NCI-H524 (cell line): ENCODE measurements around the gene ZNF491.
"Not testable (repeated sequence)": the region's sequence is repeated elsewhere in the genome, so short reads cannot be mapped to it uniquely, and the experiment has no call there.

Experiments used
- DNase-seq, 2 experiments: peaks; one replicate each; lab custom pipeline; 2025; lab: John Stamatoyannopoulos, UW

ZNF491 gene

DNA sequence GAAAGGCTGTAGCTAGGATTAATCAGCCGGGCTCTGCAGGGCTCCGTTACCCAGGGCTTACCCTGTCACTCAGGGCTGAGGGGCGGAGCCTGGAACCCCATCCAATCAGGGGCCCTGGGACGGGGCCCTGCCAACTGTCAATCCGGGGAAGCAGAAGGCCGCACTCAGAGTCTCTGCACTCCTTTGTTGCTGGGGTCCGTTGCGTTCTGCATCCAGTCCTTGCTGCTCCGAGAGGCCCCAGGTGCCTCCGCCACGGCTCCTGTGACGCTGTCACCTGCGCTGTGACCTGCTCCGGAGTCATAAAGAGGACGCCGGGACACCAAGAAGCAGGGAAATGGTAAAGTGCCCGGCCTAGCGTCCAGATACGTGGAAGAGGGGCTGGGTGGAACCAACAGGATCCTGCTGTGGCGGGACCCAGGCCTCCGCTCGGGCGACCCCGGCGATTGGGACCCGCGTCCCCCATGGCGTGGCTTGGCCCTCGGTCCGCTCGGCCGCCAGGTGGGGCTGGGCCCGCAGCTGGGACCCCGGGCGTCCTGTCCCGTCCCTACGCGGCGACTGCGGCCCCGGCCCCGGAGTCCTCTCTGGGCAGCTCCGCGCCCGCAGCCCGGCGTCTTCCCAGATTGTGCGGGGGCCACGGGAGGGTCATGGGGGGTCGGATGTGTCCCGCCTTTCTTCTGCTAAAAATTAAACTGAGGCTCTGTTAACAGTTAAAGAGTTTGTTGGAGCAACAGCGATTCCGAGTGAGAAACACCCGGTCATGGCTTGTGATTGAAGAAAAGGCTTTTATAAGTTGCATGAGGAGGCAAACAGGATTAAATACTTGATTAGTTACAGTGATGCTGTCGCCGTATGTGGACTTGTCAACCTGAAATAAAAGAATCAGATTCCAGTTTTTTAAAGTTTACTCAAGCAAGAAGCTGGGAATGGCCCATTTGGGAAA lies at the start of gene ZNF491:
Gene ZNF491 (plus strand): TSS at position 133 of the 940 bp plus-strand sequence. CDS start 7,431 bp downstream, outside the sequence.
- peak; percentile 94 to 99 for DNase-seq

DNA sequence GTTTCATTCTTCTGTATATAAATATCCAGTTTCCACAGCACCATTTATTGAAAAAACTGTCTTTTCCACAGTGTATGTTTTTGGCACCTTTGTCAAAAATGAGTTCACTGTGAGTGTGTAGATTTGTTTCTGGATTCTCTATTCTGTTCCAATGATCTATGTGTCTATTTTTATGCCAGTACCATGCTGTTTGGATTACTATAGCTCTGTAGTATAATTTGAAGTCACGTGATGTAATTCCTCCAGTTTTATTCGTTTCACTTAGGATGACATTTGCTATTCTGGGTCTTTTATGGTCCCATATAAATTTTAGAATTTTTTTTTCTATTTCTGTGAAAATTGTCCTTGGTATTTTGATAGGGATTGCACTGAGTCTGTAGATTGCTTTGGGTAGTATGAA lies 48.6 kb upstream of the ZNF491 start:
- no peak for DNase-seq

DNA sequence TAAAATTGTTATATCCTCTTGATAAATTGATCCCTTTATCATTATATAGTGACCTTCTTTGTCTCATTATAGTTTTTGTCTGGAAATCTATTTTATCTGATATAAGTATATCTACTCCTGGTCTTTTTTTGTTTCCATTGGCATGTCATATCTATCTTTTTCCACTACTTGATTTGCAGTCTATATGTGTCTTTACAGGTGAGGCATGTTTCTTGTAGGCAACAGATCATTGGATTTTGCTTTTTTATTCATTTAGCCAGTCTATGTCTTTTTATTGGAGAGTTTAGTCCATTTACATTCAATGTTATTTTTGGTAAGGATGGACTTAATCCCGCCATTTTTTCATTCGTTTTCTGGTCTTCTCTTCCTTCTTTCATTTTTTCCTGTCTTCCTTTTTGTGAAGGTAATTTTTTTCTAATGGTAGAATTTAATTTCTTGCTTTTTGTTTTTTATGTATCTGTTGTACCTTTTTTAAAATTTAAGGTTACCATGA lies 46.0 kb upstream of the ZNF491 start:
- no peak for DNase-seq

DNA sequence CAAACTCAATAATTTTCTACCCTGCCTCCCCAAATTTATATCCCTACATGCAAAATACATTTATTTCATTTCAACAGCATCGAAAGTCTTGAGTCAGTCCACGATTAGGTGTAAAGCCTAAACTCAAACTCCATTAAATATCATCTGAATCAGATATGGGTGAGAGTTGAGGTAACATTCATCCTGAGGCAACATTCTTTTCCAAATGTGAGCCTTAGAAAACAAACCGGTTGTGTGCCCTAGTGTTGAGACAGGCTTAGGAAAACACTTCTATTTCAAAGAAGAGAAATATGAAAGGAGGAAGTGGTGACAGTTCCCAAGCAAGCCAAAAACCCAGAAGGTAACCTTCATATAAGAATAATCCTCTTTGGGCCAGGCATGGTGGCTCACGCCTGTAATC lies 43.7 kb upstream of the ZNF491 start:
- no peak for DNase-seq

DNA sequence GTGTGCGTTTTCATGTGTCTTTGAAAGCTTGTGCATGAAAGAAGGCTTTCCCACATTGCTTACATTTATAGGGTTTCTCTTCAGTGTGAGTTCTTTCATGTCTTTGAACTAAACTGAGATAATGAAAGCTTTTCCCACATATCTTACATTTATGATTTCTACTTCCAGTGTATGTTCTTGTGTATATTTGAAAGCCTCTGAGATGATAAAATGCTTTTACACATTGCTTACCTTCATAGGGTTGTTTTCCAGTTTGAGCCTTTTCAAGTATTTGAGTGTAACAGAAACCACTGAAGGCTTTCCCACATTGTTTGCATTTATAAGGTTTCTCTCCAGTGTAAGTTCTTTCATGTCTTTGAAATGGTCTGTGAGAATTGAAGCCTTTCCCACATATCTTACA lies 41.4 kb upstream of the ZNF491 start:
- no peak for DNase-seq

DNA sequence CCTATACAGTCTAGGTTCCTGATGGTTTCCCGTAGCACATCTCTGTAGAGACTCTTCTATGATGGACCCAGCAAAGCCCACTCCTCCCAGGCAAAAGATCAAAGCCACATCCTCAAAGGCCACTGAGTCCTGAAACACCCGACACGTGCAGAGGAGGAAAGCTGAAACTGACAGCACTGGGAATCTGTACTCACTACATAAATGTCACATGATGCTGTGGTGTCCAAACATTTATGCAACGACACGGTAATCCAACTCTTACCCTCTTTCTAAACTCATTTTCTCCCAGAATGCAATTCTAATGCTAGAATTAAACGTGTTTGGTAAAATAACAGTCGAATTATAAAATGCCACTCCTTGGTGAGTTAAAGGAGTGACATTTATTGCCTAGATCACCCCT lies 38.5 kb upstream of the ZNF491 start:
- no peak for DNase-seq

DNA sequence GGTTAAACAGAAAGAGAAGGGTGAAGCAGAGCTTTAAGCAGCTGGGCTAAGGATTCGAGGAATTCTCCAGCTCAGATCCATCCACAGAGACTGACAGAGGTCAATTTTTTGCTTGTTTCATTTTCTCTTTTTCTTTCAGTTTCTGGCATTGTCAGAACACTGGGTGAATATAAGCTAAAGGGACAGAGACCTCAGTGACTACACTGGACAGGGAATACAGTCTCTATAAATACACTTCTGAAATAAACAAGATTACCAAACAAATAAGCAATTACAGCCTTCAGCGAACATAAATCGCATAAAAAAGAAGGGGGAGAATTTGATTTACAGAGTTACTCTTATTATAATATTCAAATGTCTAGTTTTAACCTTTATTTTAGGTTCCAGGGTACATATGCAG lies 35.2 kb upstream of the ZNF491 start:
- no peak for DNase-seq

DNA sequence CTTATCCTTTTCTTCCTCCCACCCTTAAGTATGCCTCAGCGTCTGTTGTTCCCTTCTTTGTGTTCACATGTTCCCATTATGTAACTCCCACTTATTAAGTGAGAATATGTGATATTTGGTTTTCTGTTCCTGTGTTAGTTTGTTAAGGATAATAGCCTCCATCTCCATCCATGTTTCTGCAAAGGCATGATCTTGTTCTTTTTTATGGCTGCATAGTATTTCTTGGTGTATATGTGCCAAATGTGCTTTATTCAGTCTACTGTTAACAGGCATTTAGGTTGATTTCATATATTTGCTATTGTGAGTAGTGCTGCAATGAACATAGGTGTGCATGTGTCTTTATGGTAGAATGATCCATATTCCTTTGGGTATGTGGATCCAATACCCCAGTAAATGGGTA lies 34.7 kb upstream of the ZNF491 start:
- DNase-seq = no peak

DNA sequence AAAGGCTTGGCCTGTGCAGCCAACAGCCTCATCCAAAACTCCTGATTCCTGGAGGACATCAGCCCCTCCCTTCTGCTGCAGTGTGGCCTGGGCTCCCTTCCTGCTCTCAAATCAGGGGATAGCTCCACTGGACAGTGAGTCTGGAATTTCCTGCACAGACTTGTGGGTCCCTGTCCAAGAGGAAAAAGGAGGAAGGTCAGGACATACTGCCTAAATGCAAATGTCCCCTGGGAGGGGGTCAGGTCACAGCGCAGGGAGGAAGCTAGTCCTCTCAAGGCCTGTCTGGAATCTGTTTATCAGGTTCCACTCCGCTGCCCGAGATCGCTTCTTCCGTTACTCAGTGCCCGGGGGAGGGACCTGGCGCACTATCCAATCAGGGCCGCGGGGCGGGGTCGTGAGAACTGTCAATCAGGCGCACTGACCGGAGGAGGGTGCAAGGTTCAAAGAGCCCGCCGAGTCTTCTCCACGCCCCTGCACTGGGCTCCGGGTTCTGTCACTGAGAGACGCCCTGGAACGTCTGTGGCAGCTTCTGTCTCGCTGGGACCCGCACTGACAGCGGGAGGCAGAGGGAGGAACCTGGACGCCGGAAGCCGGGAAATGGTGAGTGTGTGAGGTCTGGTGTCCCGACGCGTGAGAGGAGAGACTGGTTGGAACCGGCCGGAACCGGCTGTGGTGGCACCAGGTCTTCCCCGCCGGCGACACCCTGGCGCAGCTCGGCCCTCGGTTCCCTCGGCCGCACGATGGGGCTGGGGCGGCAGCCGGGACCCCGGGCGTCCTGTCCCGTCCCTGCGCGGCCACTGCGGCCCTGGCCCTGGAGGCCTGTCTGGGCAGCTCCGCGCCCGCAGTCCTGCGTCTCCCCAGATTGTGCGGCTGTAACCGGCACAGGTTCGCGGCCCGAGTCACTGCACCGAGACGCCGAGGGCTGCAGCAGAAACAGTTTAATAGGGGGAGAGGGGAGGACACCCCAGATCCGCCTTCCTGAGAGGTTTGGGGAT lies 31.4 kb upstream of the ZNF491 start, which contains the start of gene ZNF441:
Gene ZNF441 (plus strand): TSS at position 404 of the 995 bp plus-strand sequence. CDS start 194 bp downstream, at position 598.
- peak; percentile 89 to 96 for DNase-seq

DNA sequence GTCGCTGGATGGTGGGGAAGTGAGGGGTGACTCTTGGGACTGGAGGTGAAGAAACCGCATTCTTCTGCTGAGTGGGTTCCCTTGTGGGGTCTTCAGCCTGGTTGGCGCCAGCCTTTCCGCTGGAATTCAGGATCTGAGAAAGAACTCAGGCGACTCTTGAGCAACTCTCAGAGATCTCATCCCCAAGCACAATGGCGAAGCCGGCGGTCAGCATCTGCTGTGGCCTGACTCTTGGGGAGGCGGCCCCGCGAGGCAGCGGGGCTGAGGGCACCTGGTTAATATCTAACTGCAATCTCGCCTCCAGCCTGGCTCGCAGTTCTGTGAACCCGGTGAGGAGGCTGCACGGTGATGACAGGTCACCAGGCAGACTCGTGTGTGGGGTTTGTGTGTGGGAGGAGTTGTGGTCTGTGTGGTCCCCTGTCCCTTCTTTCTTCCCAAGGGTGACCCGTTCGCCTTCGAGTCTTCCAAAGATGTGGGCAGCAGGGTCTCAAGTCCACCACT lies 30.6 kb upstream of the ZNF491 start:
- peak in 1 of 2 experiments; percentile 26 for DNase-seq

DNA sequence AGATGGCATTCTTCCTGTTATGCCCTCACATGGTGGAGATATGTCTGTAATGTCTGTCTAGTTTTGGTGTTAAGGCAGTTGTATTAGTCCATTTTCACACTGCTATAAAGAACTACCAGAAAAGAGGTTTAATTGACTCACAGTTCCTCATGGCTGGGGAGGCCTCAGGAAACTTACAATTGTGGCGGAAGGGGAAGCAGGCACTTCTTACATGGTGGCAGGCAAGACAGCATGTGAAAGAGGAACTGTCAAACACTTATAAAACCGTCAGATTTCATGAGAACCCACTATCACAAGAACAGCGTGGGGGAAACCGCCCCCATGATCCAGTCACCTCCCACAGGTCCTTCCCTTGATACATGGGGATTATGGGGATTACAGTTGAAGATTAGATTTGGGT lies 28.3 kb upstream of the ZNF491 start:
- no peak for DNase-seq

DNA sequence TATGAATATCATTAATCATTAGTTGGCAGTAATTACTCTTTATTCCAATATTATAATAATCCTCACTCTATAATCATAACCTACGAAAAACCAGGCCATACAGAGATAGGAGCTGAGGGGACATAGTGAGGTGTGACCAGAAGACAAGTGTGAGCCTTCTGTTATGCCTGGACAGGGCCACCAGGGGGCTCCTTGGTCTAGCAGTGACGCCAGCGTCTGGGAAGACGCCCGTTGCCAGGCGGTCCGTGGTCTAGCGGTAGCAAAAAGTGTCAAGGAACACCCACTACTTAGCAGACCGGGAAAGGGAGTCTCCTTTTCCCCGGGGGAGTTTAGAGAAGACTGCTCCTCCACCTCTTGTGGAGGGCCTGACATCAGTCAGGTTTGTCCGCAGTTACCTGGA lies 26.8 kb upstream of the ZNF491 start:
- DNase-seq = not testable (repeated sequence)

DNA sequence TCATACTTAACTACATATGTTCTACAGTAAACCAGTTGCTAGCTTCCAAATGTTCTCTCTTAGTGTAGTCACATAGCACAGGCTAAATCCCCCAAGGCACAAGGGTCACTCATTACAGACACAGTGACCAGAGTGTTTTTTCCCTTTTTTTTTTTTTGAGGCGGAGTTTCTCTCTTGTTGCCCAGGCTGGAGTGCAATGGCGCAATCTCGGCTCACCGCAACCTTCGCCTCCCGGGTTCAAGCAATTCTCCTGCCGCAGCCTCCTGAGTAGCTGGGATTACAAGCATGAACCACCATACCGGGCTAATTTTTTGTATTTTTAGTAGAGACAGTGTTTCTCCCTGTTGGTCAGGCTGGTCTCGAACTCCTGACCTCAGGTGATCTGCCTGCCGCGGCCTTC lies 21.7 kb upstream of the ZNF491 start:
- not testable (repeated sequence) for DNase-seq

DNA sequence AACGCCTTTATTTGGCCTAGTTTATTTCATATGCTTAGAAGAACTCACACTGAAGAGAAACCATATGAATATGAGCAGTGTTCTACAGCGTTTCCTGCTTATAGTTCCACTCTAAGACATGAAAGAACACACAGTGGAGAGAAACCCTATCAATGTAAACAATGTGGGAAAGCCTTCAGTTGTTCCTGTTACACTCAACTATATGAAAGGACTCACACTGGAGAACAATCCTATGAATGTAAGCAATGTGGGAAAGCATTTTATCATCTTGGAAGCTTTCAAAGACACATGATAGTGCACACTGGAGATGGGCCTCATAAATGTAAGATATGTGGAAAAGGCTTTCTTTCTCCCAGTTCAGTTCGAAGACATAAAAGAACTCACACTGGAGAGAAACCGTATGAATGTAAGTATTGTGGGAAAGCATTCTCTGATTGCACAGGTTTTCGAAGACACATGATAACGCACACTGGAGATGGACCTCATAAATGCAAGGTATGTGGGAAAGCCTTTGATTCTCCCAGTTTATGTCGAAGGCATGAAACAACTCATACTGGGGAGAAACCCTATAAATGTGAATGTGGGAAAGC lies 17.8 kb upstream of the ZNF491 start:
- no peak for DNase-seq

DNA sequence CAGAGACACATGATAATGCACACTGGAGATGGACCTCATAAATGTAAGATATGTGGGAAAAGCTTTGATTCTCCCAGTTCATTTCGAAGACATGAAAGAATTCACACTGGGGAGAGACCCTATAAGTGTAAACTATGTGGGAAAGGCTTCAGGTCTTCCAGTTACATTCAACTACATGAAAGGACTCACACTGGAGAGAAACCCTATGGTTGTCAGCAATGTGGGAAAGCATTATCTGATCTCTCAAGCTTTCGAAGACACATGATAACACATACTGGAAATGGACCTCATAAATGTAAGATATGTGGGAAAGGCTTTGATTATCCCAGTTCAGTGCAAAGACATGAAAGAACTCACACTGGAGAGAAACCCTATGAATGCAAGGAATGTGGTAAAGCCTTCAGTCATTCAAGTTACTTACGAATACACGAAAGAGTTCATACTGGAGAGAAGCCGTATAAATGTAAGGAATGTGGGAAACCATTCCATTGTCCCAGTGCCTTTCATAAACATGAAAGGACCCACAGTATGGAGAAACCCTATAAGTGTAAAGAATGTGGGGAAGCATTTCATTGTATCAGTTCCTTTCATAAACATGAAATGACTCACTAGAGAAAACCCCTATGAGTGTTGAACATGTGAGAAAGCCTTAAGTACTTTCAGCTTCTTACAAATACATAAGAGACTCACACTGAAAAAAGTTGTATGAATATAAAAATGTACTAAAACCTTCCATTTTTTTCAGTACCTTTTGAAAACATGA lies 16.8 kb upstream of the ZNF491 start:
- no peak for DNase-seq

DNA sequence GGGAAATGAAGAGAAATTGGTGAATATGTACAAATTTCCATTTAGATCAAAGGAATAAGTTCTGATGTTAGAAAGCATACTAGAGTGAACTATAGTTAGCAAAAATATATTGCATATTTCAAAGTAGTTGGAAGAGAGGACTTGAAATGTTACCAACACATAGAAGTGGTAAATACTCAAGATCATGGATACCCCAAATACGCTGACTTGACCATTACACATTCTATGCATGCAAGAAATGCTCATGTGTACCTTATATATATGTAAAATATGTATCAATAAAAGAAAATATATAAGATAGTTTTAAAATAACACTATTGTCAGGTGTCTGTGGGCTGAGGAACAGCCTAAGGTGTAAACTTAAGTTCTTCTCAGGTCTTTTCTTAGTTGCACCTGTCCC lies 14.6 kb upstream of the ZNF491 start:
- no peak for DNase-seq

DNA sequence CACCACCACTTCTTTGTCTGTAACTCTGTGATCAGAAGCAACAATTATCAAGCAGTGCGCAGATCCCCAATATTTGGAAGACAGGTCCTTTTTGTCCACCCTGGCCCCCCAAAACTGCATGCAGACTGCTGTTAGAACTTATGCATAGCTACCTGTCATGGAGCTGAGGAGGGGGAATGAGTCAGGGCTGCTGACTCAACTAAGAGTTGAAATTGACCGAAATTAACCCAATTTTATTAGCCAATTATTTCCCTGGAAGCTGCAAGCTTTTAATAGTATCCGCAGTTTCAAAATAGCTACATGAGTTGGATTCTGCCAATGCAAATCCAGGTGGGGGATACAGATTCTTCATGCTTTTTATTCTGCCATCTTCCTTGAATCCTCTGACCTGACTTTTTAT lies 14.0 kb upstream of the ZNF491 start:
- DNase-seq = no peak

DNA sequence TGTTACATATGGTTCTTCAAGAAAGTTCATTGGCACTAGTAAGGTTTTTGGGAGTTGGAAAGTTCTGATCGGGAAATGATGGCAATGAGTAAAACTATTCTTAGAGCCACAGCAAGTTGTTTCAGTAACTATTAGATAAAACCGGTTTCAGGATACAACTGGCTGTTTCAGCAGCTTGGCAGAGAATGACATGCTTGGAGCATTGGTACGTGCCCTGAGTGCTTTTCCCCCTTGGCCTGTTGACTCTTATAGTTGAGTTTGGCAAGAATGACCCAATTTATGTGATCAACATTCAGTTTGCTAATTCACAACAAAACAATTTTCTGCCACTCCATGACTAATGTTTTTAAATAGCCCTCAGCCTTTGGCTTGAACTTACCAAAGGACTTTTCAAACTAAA lies 10.8 kb upstream of the ZNF491 start:
- DNase-seq = no peak

DNA sequence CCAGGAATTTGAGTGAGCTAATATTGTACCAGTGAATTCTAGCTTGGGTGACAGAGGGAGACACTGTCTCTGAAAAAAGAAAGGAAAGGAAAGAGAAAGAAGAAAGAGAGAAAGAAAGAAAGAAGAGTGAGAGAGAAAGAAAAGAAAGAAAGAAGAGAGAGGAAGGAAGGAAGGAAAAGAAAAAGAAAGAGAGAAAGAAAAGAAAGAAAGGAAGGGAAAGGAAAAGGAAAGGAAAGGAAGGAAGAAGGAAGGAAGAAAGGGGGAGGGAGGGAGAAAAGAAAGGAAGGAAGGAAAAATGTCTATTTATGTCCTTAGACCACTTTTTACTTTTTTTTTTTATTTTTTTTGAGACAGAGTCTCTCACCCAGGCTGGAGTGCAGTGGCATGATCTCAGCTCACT lies 5.4 kb upstream of the ZNF491 start:
- no peak for DNase-seq

DNA sequence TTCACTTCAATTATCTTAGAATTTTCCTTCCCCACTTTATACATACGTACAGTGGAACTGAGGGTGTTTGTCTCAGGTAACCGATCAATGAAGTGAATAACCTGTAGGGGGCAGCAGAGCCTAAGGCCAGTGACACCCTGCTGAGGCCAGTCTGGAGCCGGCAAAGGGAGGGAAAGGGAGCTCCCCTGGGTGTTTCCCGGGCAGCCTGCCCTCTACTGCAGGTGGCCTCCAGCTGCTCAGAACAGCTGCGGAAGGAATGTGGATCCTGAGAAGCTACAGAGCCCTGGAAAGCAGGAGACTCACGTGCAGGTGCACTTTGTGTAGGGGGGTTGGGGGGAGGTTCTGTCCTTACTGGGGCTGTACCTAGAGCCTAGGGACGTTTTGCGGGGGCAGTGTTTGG lies 832 bp upstream of the ZNF491 start:
- DNase-seq = peak; percentile 92 to 98
